Activated CD8-positive, alpha-beta memory T cell treated with anti-CD3 and anti-CD28 coated beads, Interleukin-2, amount 50 U/mL, for 1 hour (primary cell): Measurements from ENCODE around the gene RNF112.
A peak's percentile ranks its signal among the peaks of the same experiment; 100 is the strongest.

ENCODE experiments used
- DNase-seq: peaks from one replicate; pipeline ENCODE4 v3.0.0-alpha.2; 2020; ENCODE audit errors: extremely low read depth

The RNF112 gene

DNA sequence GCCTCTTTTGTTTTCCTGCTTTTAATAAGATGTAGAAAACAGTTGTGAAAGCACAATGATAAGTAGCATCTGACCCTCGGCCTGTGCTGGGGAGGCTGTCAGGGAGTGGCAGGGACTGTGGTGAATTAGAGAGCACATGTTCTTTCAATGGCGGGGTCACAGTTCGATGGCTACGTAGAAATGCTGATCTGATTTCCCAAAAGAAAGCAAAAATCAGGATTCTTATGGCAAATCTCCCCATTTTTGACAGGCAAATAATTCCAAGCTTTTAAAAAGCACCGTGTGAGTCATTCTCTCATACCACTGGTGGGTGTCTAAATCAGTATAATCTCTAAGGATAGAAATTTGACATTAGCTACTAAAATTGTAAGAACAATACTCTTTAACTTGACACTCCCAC, 36.9 kb upstream of the RNF112 start:
- no peak for DNase-seq

DNA sequence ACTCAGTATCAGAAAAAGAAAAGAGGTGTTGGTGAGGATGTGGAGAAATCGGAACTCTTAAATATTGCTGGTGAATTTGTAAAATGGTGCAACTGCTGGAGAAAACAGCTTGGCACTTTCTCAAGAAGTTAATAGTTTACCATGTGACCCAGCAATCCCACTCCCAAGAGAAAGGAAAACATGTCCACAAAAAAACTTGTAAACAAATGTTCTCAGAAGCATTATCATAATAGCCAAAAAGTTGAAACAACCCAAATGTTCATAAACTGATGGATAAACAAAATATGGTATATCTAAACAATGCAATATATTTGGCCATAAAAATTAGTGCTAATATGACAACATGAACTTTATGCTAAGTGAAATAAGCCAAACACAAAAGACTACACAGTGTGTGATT, 35.3 kb upstream of the RNF112 start:
- no peak for DNase-seq

DNA sequence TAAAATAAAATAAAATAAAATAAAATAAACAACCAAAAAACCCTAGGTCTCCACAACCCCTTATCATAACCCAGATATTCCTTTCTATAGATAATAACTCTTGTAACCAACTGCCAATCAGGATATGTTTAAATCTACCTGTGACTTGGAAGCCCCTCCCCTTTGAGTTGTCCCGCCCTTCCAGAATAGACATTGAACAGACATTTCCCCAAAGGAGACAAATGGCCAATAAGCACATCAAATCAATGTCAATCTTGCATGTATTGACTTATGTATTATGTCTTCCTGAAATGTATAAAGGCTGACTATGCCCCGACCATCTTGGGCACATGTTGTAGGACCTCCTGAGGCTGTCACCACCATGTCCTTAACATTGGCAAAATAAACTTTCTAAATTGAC, 34.2 kb upstream of the RNF112 start:
- no peak for DNase-seq

DNA sequence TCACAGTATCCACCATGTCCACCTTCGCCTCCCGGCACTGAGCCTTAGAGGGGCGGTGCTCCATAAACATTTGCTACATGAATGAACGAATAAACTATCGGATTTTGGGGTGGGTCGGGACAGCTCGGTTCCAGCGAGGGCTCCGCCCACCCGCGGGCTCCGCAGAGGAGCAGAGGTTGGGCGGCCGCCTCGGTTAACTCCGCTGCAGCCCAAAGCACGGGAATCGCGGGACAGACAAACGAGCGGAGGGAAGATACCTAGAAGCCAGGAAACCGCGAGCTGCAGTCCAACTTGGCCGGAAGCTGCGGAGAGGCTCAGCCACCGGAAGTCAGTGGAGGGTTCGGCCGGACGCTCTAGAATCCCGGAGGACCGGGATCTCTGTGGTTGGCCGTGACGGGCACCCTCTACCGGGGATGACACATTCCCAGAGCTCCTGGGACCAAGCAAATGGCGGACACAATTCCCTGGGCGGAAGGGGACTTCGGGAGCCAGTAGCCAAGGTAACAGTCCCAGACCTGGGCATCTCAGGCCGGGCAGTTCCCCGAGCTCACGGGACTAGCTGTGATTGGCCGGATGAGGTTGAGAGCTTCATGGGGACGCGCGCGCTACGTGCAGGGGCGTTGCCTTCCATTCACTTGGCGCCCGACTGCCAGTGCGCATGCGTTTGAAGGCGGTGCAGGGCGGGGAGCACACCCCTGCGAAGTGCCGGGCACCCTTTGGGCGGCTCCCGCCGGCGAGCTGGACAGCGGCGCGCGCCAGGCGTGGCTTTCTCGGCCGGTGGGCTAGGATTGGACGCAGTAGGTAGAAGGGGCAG, 33.2 kb upstream of the RNF112 start:
- peak; percentile 81 for DNase-seq

DNA sequence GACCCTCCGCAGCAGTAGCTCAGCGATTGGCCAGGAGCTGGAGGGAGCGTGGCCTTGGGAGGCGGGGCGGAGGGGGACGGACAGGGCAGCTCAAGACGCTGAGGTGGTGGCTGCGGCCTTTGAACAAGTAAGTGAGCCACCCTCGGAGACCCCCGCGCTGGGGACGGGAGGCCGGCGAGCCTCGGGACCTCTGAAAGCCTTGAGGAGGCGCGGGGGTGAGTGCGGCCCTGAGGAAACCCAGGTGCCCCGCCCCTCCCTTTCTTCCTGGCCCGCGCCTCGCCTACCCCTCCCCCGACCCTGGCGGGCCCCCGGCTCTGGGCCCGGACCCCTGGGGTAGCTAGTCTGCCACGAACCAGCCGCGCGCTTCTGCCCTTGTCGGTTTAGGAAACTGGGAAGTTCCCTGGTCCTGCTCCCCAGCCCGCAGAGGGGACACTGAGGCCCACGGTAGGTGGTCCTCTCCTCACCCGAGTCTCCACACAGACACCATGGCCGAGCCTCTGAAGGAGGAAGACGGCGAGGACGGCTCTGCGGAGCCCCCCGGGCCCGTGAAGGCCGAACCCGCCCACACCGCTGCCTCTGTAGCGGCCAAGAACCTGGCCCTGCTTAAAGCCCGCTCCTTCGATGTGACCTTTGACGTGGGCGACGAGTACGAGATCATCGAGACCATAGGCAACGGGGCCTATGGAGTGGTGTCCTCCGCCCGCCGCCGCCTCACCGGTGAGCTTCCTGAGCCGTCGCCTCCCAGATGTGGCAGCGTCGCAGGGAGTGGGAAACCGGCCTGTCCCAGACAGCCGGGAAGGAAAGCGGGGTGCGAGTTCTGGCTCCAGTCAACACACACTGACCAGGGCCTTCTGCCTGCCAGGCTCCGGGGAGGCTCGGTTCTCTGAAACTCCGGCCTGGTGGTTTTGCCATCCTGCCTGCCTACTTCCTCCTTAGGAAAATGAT, 32.3 kb upstream of the RNF112 start, which contains the start of gene MAPK7:
Gene MAPK7, plus strand, starts transcription at position 83 of the 945 bp plus-strand sequence. Its CDS starts 403 bp downstream, at position 486.
- DNase-seq = no peak

DNA sequence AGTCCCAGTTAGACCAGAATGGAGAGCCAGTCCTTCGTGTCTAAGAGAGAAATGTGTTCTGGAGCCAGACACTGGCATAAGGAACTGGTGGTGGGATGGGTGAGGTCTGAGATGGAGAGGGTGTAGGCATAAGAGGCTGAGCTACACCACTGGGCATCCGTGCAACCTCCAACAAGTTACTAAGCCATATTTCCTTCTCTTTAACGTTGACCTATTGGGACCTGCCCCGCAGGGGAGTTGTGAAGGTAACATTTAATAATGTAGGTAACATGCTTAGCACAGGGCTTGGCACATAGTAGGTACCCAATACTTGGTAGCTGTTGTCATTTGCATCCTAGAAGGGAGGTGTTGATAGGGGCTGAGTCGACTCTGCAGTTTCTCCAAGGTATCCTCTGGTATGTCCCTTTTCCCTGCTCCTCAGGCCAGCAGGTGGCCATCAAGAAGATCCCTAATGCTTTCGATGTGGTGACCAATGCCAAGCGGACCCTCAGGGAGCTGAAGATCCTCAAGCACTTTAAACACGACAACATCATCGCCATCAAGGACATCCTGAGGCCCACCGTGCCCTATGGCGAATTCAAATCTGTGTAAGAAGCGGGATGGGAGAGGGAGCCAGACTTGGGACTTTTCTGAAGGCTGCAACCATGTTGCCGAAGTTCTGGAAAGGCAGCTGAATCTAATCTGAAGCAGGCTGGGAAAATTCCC, 31.5 kb upstream of the RNF112 start:
- DNase-seq = no peak

DNA sequence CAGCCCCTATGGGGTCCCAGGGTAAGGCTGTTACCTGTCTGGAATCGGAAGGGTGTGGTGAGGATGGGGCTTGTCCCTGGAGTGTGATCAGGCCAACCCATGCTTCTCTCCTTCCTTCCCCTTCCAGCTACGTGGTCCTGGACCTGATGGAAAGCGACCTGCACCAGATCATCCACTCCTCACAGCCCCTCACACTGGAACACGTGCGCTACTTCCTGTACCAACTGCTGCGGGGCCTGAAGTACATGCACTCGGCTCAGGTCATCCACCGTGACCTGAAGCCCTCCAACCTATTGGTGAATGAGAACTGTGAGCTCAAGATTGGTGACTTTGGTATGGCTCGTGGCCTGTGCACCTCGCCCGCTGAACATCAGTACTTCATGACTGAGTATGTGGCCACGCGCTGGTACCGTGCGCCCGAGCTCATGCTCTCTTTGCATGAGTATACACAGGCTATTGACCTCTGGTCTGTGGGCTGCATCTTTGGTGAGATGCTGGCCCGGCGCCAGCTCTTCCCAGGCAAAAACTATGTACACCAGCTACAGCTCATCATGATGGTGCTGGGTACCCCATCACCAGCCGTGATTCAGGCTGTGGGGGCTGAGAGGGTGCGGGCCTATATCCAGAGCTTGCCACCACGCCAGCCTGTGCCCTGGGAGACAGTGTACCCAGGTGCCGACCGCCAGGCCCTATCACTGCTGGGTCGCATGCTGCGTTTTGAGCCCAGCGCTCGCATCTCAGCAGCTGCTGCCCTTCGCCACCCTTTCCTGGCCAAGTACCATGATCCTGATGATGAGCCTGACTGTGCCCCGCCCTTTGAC, 30.3 kb upstream of the RNF112 start:
- DNase-seq = no peak

DNA sequence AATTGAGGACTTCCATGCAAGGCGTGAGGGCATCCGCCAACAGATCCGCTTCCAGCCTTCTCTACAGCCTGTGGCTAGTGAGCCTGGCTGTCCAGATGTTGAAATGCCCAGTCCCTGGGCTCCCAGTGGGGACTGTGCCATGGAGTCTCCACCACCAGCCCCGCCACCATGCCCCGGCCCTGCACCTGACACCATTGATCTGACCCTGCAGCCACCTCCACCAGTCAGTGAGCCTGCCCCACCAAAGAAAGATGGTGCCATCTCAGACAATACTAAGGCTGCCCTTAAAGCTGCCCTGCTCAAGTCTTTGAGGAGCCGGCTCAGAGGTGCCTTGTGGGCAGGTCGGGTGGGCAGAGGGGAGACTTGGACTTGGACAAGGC, 29.7 kb upstream of the RNF112 start:
- DNase-seq = no peak

DNA sequence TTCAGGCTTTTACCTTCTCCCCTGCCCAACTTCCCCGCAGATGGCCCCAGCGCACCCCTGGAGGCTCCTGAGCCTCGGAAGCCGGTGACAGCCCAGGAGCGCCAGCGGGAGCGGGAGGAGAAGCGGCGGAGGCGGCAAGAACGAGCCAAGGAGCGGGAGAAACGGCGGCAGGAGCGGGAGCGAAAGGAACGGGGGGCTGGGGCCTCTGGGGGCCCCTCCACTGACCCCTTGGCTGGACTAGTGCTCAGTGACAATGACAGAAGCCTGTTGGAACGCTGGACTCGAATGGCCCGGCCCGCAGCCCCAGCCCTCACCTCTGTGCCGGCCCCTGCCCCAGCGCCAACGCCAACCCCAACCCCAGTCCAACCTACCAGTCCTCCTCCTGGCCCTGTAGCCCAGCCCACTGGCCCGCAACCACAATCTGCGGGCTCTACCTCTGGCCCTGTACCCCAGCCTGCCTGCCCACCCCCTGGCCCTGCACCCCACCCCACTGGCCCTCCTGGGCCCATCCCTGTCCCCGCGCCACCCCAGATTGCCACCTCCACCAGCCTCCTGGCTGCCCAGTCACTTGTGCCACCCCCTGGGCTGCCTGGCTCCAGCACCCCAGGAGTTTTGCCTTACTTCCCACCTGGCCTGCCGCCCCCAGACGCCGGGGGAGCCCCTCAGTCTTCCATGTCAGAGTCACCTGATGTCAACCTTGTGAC, 29.1 kb upstream of the RNF112 start:
- DNase-seq = no peak

- DNase-seq = no peak
Observed at GRCh38 chr17:19382531-19383444, 28.2 kb upstream of the RNF112 start.

GRCh38 chr17:19383681-19384470, 27.2 kb upstream of the RNF112 start:
- no peak for DNase-seq

GRCh38 chr17:19384723-19385391, 26.2 kb upstream of the RNF112 start:
- DNase-seq = no peak

DNA sequence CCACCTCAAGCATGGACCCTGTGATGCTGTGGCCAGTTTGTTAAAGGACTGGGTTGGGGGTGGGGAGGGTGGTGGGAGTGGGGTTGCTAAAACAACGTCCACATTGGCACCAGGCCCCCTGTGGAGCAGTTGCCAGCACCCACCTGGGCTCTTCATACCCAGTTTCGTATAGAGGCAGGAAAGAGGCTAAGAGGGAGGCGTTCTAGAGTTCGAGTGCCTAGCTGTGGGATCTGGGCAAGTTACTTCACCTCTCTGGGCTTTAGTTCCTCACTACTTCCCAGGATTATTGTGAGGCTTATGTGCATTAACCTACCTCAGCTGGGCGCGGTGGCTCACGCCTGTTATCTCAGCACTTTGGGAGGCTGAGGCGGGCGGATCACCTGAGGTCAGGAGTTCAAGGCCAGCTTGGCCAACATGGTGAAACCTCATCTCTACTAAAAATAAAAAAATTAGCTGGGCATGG, 25.5 kb upstream of the RNF112 start:
- DNase-seq = no peak

- no peak for DNase-seq
Observed at GRCh38 chr17:19386051-19386929, 24.7 kb upstream of the RNF112 start.

GRCh38 chr17:19386974-19387920, 23.8 kb upstream of the RNF112 start, which contains the start of gene MFAP4:
Gene MFAP4, minus strand, starts transcription at chr17:19387190. Its CDS starts 35 bp downstream, at chr17:19387155.
- no peak for DNase-seq
